GM19372 (cell line): ENCODE data around the gene LITAF.

Experiments used
- ATAC-seq: cut with Tn5 transposase; IDR thresholded peaks from one replicate; pipeline ENCODE4 v1.9.1; 2021; ENCODE audit warnings: mild to moderate bottlenecking, low read depth, moderate library complexity; ENCODE audit not compliant: unreplicated experiment

LITAF gene

GRCh38 chr16:11500700-11501346, 85.9 kb downstream of the LITAF start:
- no peak for ATAC-seq

- ATAC-seq, result no peak
Measured at GRCh38 chr16:11499295-11500089, 87.2 kb downstream of the LITAF start.

- no peak for ATAC-seq
Measured at GRCh38 chr16:11498683-11499082, 88.0 kb downstream of the LITAF start.

- no peak for ATAC-seq
Measured at GRCh38 chr16:11497851-11498289, 88.8 kb downstream of the LITAF start.
